Chondrocyte (in vitro differentiated cells): Measurements from ENCODE around the gene RET. TPM values are rescaled to one million over a fixed set of nuclear protein-coding genes. Genes with fewer than 3 reads are reported as not detected.
"Not testable (repeated sequence)": the region's sequence is repeated elsewhere in the genome, so short reads cannot be mapped to it uniquely, and the experiment has no call there.

ENCODE experiments used
- DNase-seq: peaks from one replicate; pipeline ENCODE4 v3.0.0; 2021; ENCODE audit warnings: mixed read lengths, low spot score
- H3K27ac Mint-ChIP-seq: one replicate; pipeline ENCODE4 v1.8.0; 2021; ENCODE audit warnings: mild to moderate bottlenecking, moderate library complexity, mixed read lengths; ENCODE audit not compliant: unreplicated experiment
- H3K27me3 Mint-ChIP-seq: 2 replicates; pipeline ENCODE4 v1.8.0; 2021; ENCODE audit warnings: low read depth, mixed read lengths
- H3K36me3 Mint-ChIP-seq: 2 replicates; pipeline ENCODE4 v1.8.0; 2021; ENCODE audit warnings: low read depth, mixed read lengths
- H3K4me1 Mint-ChIP-seq: 2 replicates; pipeline ENCODE4 v1.8.0; 2021; ENCODE audit warnings: low read depth, mild to moderate bottlenecking, mixed read lengths
- H3K4me3 Mint-ChIP-seq: one replicate; pipeline ENCODE4 v1.8.0; 2021; ENCODE audit warnings: mild to moderate bottlenecking, moderate library complexity, mixed read lengths; ENCODE audit not compliant: unreplicated experiment
- H3K9me3 Mint-ChIP-seq: 2 replicates; pipeline ENCODE4 v1.8.0; 2021; ENCODE audit warnings: low read depth, mixed read lengths
- CTCF ChIP-seq: fragments of 200-600 bp; sonication (generic); IDR thresholded peaks from 2 replicates; pipeline ENCODE4 v1.5.0; 2021; ENCODE audit warnings: antibody characterized with exemption, mild to moderate bottlenecking, moderate library complexity
- total RNA-seq: library from RNA; stranded (reverse); gene quantifications from 3 replicates; pipeline ENCODE4 v1.2.1, GENCODE V29; 2021

The RET gene
- total RNA-seq, 1 donor from 2014 or later = 0.12 TPM

- no peak for TF ChIP-seq CTCF
- Mint-ChIP-seq H3K4me1 (peaks cover 49% of the 10 kb centered on the region), H3K9me3 (no peaks in the 10 kb centered on the region), H3K4me3 (peak overlapping the region; percentile 95), H3K27ac (peak overlapping the region; percentile 97), H3K27me3 (no peaks in the 10 kb centered on the region), H3K36me3 (no peaks in the 10 kb centered on the region)
- DNase-seq = no peak
Observed at GRCh38 chr10:43137717-43138020, 60.8 kb downstream of the RET start.

DNA sequence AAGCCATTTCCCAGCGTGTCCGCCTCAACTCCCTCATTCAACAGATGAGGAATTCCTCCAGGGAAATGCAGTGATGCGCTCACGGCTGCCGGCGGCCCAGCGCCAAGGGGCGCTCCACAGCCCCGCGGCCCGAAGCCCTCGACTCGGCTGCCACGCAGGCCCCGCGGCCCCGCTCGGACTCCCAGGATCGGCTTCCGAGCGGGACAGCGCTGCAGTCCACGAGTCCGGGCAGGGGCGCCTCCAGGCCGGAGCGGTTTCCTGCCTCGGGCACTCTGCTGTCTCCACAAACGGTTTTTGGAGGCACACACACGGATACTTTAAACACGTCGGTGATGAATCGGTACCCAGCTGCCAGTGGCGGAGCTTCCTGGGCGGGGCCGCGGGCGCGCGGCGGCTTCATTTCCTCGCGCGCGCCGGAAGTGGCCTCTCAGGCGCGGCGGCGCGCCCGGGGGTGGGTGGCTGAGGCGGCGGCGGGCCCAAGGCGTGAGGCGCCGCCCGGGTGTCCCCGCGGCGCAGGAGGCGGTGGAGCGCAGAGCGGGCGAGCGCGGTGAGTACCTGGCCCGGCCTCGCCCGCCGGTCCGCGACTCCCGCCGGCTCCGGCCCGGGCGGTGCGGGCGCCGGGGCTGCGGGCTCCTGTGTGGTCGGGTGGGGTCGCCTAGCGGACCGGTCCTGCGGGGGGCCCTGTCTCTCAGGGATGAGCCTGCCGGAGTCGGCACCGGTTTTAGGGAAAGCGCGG, 61.3 kb downstream of the RET start, which contains the start of gene CSGALNACT2:
Gene CSGALNACT2 (plus strand): TSS at position 425 of the 736 bp plus-strand sequence. CDS start 16,705 bp downstream, outside the sequence.
- H3K4me3 Mint-ChIP-seq = peak within 1 kb of the TSS; percentile 95
- no peak for DNase-seq
- H3K4me1 Mint-ChIP-seq = peaks cover 49% of the 10 kb centered on the region

DNA sequence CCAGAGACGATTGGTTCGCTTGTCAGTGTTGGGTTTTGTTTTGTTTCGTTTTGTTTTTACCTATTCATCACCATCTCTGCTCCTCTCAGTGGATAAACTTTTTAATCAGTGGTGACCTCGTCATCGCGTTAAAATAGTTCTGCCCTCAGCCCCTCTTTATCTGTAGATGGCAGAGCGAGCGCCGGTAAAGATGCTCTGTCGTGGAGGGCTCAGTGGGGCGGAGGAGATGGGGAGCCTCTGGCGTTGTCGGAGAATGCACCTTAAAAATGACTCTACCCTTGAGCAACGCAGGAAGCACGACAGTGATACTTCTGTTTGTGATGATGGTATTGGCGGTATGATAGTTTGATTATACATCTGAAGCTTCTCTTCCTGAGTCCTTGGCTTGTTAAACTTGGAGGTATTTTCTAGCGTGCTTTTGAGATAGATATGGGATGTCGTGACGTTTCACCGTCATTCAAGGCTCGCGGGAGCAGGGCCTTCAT, 61.9 kb downstream of the RET start:
- DNase-seq = no peak
- H3K27me3 Mint-ChIP-seq = no peaks in the 10 kb centered on the region
- H3K4me3 Mint-ChIP-seq = peak overlapping the region; percentile 92
- peaks cover 49% of the 10 kb centered on the region for H3K4me1 Mint-ChIP-seq
- H3K27ac Mint-ChIP-seq = peak overlapping the region; percentile 92
- H3K9me3 Mint-ChIP-seq = no peaks in the 10 kb centered on the region
- no peak for TF ChIP-seq CTCF
- no peaks in the 10 kb centered on the region for H3K36me3 Mint-ChIP-seq

More for the DNA sequence above, 61.3 kb downstream of the RET start, which contains the start of gene CSGALNACT2:
- peak within 1 kb of the TSS; percentile 97 for H3K27ac Mint-ChIP-seq
- no peaks in the 10 kb centered on the region for H3K9me3 Mint-ChIP-seq
- H3K36me3 Mint-ChIP-seq = no peaks in the 10 kb centered on the region
- no peak for TF ChIP-seq CTCF
- H3K27me3 Mint-ChIP-seq = no peaks in the 10 kb centered on the region

- DNase-seq = no peak
- Mint-ChIP-seq H3K36me3 (no peaks in the 10 kb centered on the region), H3K4me3 (no peak overlapping the region), H3K9me3 (no peaks in the 10 kb centered on the region), H3K27ac (peak overlapping the region; percentile 75), H3K4me1 (peaks cover 45% of the 10 kb centered on the region), H3K27me3 (no peaks in the 10 kb centered on the region)
- TF ChIP-seq CTCF = no peak
Observed at GRCh38 chr10:43141421-43141820, 64.6 kb downstream of the RET start.

GRCh38 chr10:43145311-43145710, 68.4 kb downstream of the RET start:
- H3K36me3 Mint-ChIP-seq = peaks cover 1% of the 10 kb centered on the region
- no peak overlapping the region for H3K27ac Mint-ChIP-seq

DNA sequence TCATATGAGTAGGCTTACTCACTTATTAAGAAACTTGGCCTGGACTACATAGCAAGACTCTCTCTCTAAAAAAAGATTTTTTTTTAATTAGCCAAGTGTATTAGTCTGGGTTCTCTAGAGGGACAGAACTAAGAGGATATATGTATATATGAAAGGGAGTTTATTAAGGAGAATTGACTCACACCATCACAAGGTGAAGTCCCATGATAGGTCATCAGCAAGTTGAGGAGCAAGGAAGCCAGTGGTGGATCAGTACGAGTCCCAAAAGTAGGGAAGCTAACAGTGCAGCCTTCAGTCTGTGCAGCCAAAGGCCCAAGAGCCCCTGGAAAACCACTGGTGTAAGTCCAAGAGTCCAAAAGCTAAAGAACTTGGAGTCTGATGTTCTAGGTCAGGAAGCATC, 69.1 kb downstream of the RET start:
- H3K4me1 Mint-ChIP-seq = peaks cover 23% of the 10 kb centered on the region
- not testable (repeated sequence) for H3K36me3 Mint-ChIP-seq, H3K4me3 Mint-ChIP-seq, H3K27me3 Mint-ChIP-seq, H3K27ac Mint-ChIP-seq, DNase-seq, H3K9me3 Mint-ChIP-seq

More at GRCh38 chr10:43145311-43145710, 68.4 kb downstream of the RET start:
- Mint-ChIP-seq H3K4me1 (peaks cover 29% of the 10 kb centered on the region), H3K9me3 (peaks cover 2% of the 10 kb centered on the region), H3K27me3 (no peaks in the 10 kb centered on the region), H3K4me3 (no peak overlapping the region)
- no peak for DNase-seq
- TF ChIP-seq CTCF = no peak
